CD4-positive, alpha-beta T cell treated with Interferon alpha-2 for 1 hour (primary cell): ENCODE data around the gene APCDD1L.
"Not testable (repeated sequence)": the region's sequence is repeated elsewhere in the genome, so short reads cannot be mapped to it uniquely, and the experiment has no call there.

Experiments used
- DNase-seq, 2 donors: peaks; one replicate each; pipeline ENCODE4 v3.0.0-alpha.2; 2020 to 2022

APCDD1L gene

GRCh38 chr20:58544891-58545290 lies 29.7 kb upstream of the APCDD1L start:
- no peak for DNase-seq

GRCh38 chr20:58544286-58544685 lies 29.1 kb upstream of the APCDD1L start:
- no peak for DNase-seq

- DNase-seq, result no peak
Measured at GRCh38 chr20:58543274-58543673, 28.1 kb upstream of the APCDD1L start.

- no peak for DNase-seq
Measured at GRCh38 chr20:58542411-58543095, 27.4 kb upstream of the APCDD1L start.

- not testable (repeated sequence) for DNase-seq
Measured at GRCh38 chr20:58542034-58542410, 26.8 kb upstream of the APCDD1L start.

GRCh38 chr20:58538752-58539151 lies 23.6 kb upstream of the APCDD1L start:
- no peak for DNase-seq

GRCh38 chr20:58537831-58538230 lies 22.6 kb upstream of the APCDD1L start:
- DNase-seq, result no peak

GRCh38 chr20:58536289-58536688 lies 21.1 kb upstream of the APCDD1L start:
- no peak for DNase-seq

GRCh38 chr20:58531657-58532056 lies 16.5 kb upstream of the APCDD1L start:
- DNase-seq, result no peak

GRCh38 chr20:58531063-58531462 lies 15.9 kb upstream of the APCDD1L start:
- DNase-seq, result no peak

GRCh38 chr20:58528412-58528811 lies 13.2 kb upstream of the APCDD1L start:
- no peak for DNase-seq

GRCh38 chr20:58526411-58526810 lies 11.2 kb upstream of the APCDD1L start:
- DNase-seq, result no peak

GRCh38 chr20:58524814-58525213 lies 9.6 kb upstream of the APCDD1L start:
- DNase-seq, result no peak

GRCh38 chr20:58523971-58524315 lies 8.7 kb upstream of the APCDD1L start:
- DNase-seq, result no peak

GRCh38 chr20:58523072-58523970 lies 8.1 kb upstream of the APCDD1L start:
- no peak for DNase-seq

- DNase-seq, result no peak
Measured at GRCh38 chr20:58522666-58523065, 7.5 kb upstream of the APCDD1L start.

GRCh38 chr20:58521763-58522162 lies 6.6 kb upstream of the APCDD1L start:
- DNase-seq, result no peak

- no peak for DNase-seq
Measured at GRCh38 chr20:58519940-58520712, 4.9 kb upstream of the APCDD1L start.

GRCh38 chr20:58518896-58519593 lies 3.8 kb upstream of the APCDD1L start:
- DNase-seq, result no peak

- DNase-seq, result no peak
Measured at GRCh38 chr20:58518387-58518786, 3.2 kb upstream of the APCDD1L start.

- no peak for DNase-seq
Measured at GRCh38 chr20:58514321-58515232, 622 bp downstream of the APCDD1L start.
